Endothelial cell of umbilical vein (primary cell): ENCODE measurements around the gene AKT2. TPM values are rescaled to one million over a fixed set of nuclear protein-coding genes. Genes with fewer than 3 reads are reported as not detected.

ENCODE experiments used
- BruUV-seq: library from RNA; stranded (reverse); fragments of 400-500 nt; replicated peaks from 2 replicates; lab custom pipeline; 2021; lab: Mats Ljungman, UMichigan
- CTCF ChIA-PET: fragments of 300-600, 350-600 bp; sonication (Branson Sonifier 250); formaldehyde crosslinking; loops from one replicate; lab custom pipeline; 2021; ENCODE audit warnings: antibody characterized with exemption, inconsistent platforms; lab: Charles Lee
- POLR2A ChIA-PET: fragments of 300-600, 350-600 bp; sonication (Branson Sonifier 250); formaldehyde crosslinking; loops from one replicate; lab custom pipeline; 2021; ENCODE audit warnings: antibody characterized with exemption, inconsistent platforms; lab: Charles Lee
- DNase-seq: peaks from one replicate; pipeline ENCODE4 v3.0.0-alpha.2; 2011; ENCODE audit warnings: low read depth, low spot score
- FAIRE-seq: peaks from 2 replicates; lab custom pipeline; 2011; peaks lifted over from hg19 to GRCh38; lab: Jason Lieb, UNC
- H2AFZ ChIP-seq: 2 replicates; pipeline ENCODE4 v1.6.0; 2012; ENCODE audit warnings: low read depth, low read length, control low read depth, inconsistent platforms
- H3K27ac ChIP-seq: 2 replicates; pipeline ENCODE4 v1.5.1; 2011; ENCODE audit warnings: low read depth, mild to moderate bottlenecking, control low read depth, low read length, moderate library complexity; ENCODE audit not compliant: insufficient read depth
- H3K27me3 ChIP-seq, 2 experiments: 2 replicates each; pipeline versions ENCODE4 v1.6.0 to v1.6.1; 2011; ENCODE audit warnings: low read length in 2 of 2, mixed read lengths in 1 of 2; ENCODE audit not compliant: control insufficient read depth in 2 of 2, insufficient read depth in 2 of 2
- H3K36me3 ChIP-seq, 2 experiments: 2 replicates in 1 of 2; 3 replicates in 1 of 2; pipeline ENCODE4 v1.5.1; 2011; ENCODE audit warnings: low read length in 2 of 2, mild to moderate bottlenecking in 1 of 2, moderate library complexity in 1 of 2; ENCODE audit not compliant: control insufficient read depth in 2 of 2, insufficient read depth in 2 of 2; ENCODE audit errors: extremely low read depth in 1 of 2
- H3K4me1 ChIP-seq: 3 replicates; pipeline ENCODE4 v1.5.1; 2011; ENCODE audit warnings: mild to moderate bottlenecking, low read length; ENCODE audit not compliant: control insufficient read depth, insufficient read depth; ENCODE audit errors: extremely low read depth
- H3K4me2 ChIP-seq: 2 replicates; pipeline ENCODE4 v1.6.1; 2011; ENCODE audit warnings: low read length, control low read depth, mixed read lengths; ENCODE audit not compliant: insufficient read depth
- H3K4me3 ChIP-seq, 3 experiments: fragments of 200-600 bp in 1 of 3; sonication (generic), shearing (Covaris generic) in 1 of 3; replicated peaks in 1 of 3; 2 replicates each; pipeline ENCODE4 v1.5.1; 2011 to 2016; ENCODE audit warnings: control low read depth in 3 of 3, low read length in 3 of 3, mild to moderate bottlenecking in 2 of 3, inconsistent platforms in 1 of 3, low read depth in 1 of 3, moderate library complexity in 1 of 3; ENCODE audit not compliant: insufficient read depth in 1 of 3
- H3K79me2 ChIP-seq: 2 replicates; pipeline ENCODE4 v1.6.0; 2012; ENCODE audit warnings: low read length, inconsistent platforms; ENCODE audit not compliant: control insufficient read depth, insufficient read depth
- H3K9ac ChIP-seq: replicated peaks from 2 replicates; pipeline ENCODE3; 2011; ENCODE audit warnings: low read length, control low read depth; ENCODE audit not compliant: insufficient read depth; ENCODE audit errors: extremely low read depth
- H3K9me1 ChIP-seq: replicated peaks from 3 replicates; pipeline ENCODE4 v1.6.0; 2011; ENCODE audit warnings: mild to moderate bottlenecking, low read length; ENCODE audit not compliant: control insufficient read depth, insufficient read depth; ENCODE audit errors: extremely low read depth
- H3K9me3 ChIP-seq: replicated peaks from 2 replicates; pipeline ENCODE4 v1.5.1; 2012; ENCODE audit warnings: low read length, inconsistent platforms; ENCODE audit not compliant: control insufficient read depth, insufficient read depth
- H4K20me1 ChIP-seq: replicated peaks from 2 replicates; pipeline ENCODE3; 2011; ENCODE audit warnings: mild to moderate bottlenecking, low read length; ENCODE audit not compliant: control insufficient read depth, insufficient read depth; ENCODE audit errors: extremely low read depth
- EZH2 ChIP-seq: IDR thresholded peaks from 2 replicates; pipeline ENCODE4 v1.6.1; 2012; ENCODE audit warnings: borderline replicate concordance, low read depth, mild to moderate bottlenecking, moderate library complexity, low read length, inconsistent platforms; ENCODE audit not compliant: severe bottlenecking
- FOS ChIP-seq: IDR thresholded peaks from 2 replicates; pipeline ENCODE4 v1.6.1; 2011; ENCODE audit warnings: mild to moderate bottlenecking, low read length, moderate library complexity, borderline replicate concordance; ENCODE audit not compliant: insufficient read depth
- JUN ChIP-seq: IDR thresholded peaks from 2 replicates; pipeline ENCODE4 v1.6.1; 2011; ENCODE audit warnings: borderline replicate concordance, low read depth; ENCODE audit not compliant: insufficient read length, insufficient read depth
- MAX ChIP-seq: IDR thresholded peaks from 2 replicates; pipeline ENCODE4 v1.6.1; 2011; ENCODE audit not compliant: insufficient read depth, insufficient read length
- MYC ChIP-seq: IDR thresholded peaks from one replicate; pipeline ENCODE4 v1.6.1; 2011; ENCODE audit warnings: mild to moderate bottlenecking, low read depth, low read length
- POLR2A ChIP-seq: IDR thresholded peaks from 2 replicates; pipeline ENCODE4 v1.6.1; 2012; ENCODE audit warnings: low read depth, mild to moderate bottlenecking, control low read depth, low read length
- POLR2AphosphoS5 ChIP-seq: IDR thresholded peaks from 2 replicates; pipeline ENCODE4 v1.6.1; 2012; ENCODE audit warnings: low read depth, mild to moderate bottlenecking, control low read depth, low read length, moderate library complexity; ENCODE audit not compliant: insufficient read depth
- dilution Hi-C: fragments of 300-500 bp; cut with MboI; formaldehyde crosslinking; loops from one replicate; pipeline ENCODE4 v1.15.0; 2019; ENCODE audit warnings: low sequenced_read_pairs; ENCODE audit not compliant: extremely low pct_ligation_motif_present
- intact Hi-C: fragments of 100-400 bp; cut with micrococcal nuclease; formaldehyde crosslinking; loops from one replicate; pipeline ENCODE4 v1.10.0; 2022
- polyA plus RNA-seq, 4 experiments: library from polyadenylated mRNA; depleted of rRNA in 3 of 4; stranded (reverse) in 3 of 4; unstranded in 1 of 4; fragments of >200 nt; gene quantifications; 2 replicates each; pipeline versions ENCODE4 v1.2.1 to v1.2.3, GENCODE V29; 2011 to 2012; ENCODE audit warnings: missing spikeins in 1 of 4
- total RNA-seq: library from RNA; stranded (reverse); gene quantifications from 2 replicates; pipeline ENCODE4 v1.2.3, GENCODE V29; 2021

AKT2 gene
- total and polyA plus RNA-seq, 2 donors (not counting 3 experiments of a cell fraction or from before 2014, with no cell fraction given): 65.2 to 69.8 TPM

- no peak overlapping the region for H3K27ac ChIP-seq
- H3K9ac ChIP-seq: no peak overlapping the region
- H3K4me1 ChIP-seq: no peaks in the 10 kb centered on the region
- no peaks in the 10 kb centered on the region for H3K27me3 ChIP-seq
- H3K4me3 ChIP-seq: no peak overlapping the region
- intact Hi-C loops: no loop called here
- no peak for TF ChIP-seq EZH2
- TF ChIP-seq POLR2AphosphoS5: peak; percentile 14
- DNase-seq (no peak), FAIRE-seq (no peak)
- ChIA-PET POLR2A (no interaction called here), CTCF (interaction anchor here (1.2 kb wide), 1 partner anchor 11 kb away, joined by 4 read pairs; no protein-coding TSS in a partner anchor)
- no peaks in the 10 kb centered on the region for H4K20me1 ChIP-seq
- dilution Hi-C loops: no loop called here
- TSS peak; percentile 10 for BruUV-seq
- H3K79me2 ChIP-seq: no peaks in the 10 kb centered on the region
- H3K36me3 ChIP-seq: peaks cover 2 to 3% of the 10 kb centered on the region in 2 experiments
- no peaks in the 10 kb centered on the region for H3K9me1 ChIP-seq
- no peak overlapping the region for H2AFZ ChIP-seq
- H3K9me3 ChIP-seq: no peaks in the 10 kb centered on the region
- no peak overlapping the region for H3K4me2 ChIP-seq
Measured at GRCh38 chr19:40315812-40316470, 30.8 kb upstream of the AKT2 start.

- DNase-seq (no peak), FAIRE-seq (no peak)
- H3K9me1 ChIP-seq: no peaks in the 10 kb centered on the region
- no peaks in the 10 kb centered on the region for H3K27me3 ChIP-seq
- no peaks in the 10 kb centered on the region for H3K9me3 ChIP-seq
- no peaks in the 10 kb centered on the region for H3K4me1 ChIP-seq
- BruUV-seq: no TSS peak
- no peak overlapping the region for H2AFZ ChIP-seq
- no peak overlapping the region for H3K27ac ChIP-seq
- no peak for TF ChIP-seq POLR2AphosphoS5
- TF ChIP-seq MAX: no peak
- no peak for TF ChIP-seq MYC
- no peak for TF ChIP-seq FOS
- TF ChIP-seq POLR2A: no peak
- no peak for TF ChIP-seq JUN
- ChIA-PET CTCF (interaction anchor here (2.4 kb wide), 1 partner anchor 9 kb away, joined by 10 read pairs; no protein-coding TSS in a partner anchor), POLR2A (no interaction called here)
- intact Hi-C loops (no loop called here), dilution Hi-C loops (no loop called here)
- H3K4me3 ChIP-seq: no peak overlapping the region
- H3K9ac ChIP-seq: no peak overlapping the region
- H3K4me2 ChIP-seq: no peak overlapping the region
- H4K20me1 ChIP-seq: no peaks in the 10 kb centered on the region
- H3K79me2 ChIP-seq: no peaks in the 10 kb centered on the region
- no peaks in the 10 kb centered on the region for H3K36me3 ChIP-seq
Measured at GRCh38 chr19:40314656-40315055, 29.5 kb upstream of the AKT2 start.
